Nephron progenitor cell (in vitro differentiated cells): ENCODE measurements around the gene LOXHD1.

Experiments
- DNase-seq: peaks from one replicate; pipeline ENCODE4 v3.0.0; 2021
- H3K27ac Mint-ChIP-seq: 2 replicates; pipeline ENCODE4 v1.8.0; 2021; ENCODE audit warnings: mild to moderate bottlenecking, moderate library complexity, mixed read lengths
- H3K27me3 Mint-ChIP-seq: 2 replicates; pipeline ENCODE4 v1.8.0; 2021; ENCODE audit warnings: mild to moderate bottlenecking, low read depth, mixed read lengths; ENCODE audit not compliant: poor library complexity
- H3K36me3 Mint-ChIP-seq: 2 replicates; pipeline ENCODE4 v1.8.0; 2021; ENCODE audit warnings: low read depth, mixed read lengths
- H3K4me1 Mint-ChIP-seq: 2 replicates; pipeline ENCODE4 v1.8.0; 2021; ENCODE audit warnings: mixed read lengths
- H3K4me3 Mint-ChIP-seq: 2 replicates; pipeline ENCODE4 v1.8.0; 2021; ENCODE audit warnings: mild to moderate bottlenecking, moderate library complexity, mixed read lengths
- H3K9me3 Mint-ChIP-seq: 2 replicates; pipeline ENCODE4 v1.8.0; 2021; ENCODE audit warnings: mild to moderate bottlenecking, moderate library complexity, mixed read lengths
- TF ChIP-seq, protein P1 (sequence below): fragments of 200-600 bp; sonication (generic); IDR thresholded peaks from 2 replicates; pipeline ENCODE4 v1.5.0; 2021; ENCODE audit warnings: antibody characterized with exemption

The LOXHD1 gene

DNA sequence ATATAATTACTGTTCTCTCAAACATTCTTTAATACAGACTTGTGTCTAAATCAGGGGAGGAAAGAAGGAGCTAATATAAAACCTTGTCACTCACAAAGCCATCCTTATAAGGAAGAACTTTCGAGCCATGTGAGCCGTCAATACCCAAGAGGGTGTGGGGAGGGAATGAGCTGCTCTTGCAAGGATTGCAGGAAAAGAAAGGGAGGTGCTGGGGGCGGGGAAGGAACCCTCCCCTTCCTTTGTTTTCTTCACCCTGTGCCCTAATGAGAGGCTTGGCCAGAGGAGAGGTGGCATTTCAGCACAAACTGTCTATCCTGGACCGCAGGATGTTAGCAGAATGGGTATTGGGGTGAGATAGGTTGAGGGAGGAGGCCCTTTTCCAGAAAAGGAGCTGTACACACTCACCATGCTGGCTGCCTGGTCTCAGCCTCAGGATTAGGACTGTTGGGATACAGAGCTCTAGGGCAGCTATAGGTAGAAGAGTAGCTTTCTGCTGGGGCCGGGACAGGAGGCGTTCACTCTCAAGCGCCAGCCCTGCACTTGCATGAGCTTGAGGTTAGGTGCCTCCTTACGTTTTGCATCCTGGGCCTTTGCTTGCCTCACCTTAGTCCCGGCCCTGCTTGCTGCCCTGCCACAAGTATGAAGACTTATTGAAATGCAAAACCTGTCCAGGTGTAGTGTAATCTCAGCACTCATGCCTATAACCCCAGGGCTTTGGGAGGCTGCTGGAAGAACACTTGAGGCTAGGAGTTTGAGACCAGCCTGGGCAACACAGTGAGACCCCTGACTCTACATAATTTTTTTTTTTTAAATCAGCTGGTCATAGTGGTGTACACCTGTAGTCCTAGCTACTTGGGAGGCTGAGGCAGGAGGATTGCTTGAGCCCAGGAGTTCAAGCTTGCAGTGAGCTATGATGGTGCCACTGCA, 190.5 kb downstream of the LOXHD1 start:
- no peak for DNase-seq
- TF ChIP-seq, protein P1, sequence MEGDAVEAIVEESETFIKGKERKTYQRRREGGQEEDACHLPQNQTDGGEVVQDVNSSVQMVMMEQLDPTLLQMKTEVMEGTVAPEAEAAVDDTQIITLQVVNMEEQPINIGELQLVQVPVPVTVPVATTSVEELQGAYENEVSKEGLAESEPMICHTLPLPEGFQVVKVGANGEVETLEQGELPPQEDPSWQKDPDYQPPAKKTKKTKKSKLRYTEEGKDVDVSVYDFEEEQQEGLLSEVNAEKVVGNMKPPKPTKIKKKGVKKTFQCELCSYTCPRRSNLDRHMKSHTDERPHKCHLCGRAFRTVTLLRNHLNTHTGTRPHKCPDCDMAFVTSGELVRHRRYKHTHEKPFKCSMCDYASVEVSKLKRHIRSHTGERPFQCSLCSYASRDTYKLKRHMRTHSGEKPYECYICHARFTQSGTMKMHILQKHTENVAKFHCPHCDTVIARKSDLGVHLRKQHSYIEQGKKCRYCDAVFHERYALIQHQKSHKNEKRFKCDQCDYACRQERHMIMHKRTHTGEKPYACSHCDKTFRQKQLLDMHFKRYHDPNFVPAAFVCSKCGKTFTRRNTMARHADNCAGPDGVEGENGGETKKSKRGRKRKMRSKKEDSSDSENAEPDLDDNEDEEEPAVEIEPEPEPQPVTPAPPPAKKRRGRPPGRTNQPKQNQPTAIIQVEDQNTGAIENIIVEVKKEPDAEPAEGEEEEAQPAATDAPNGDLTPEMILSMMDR = no peak
- Mint-ChIP-seq H3K27me3 (peaks cover 14% of the 10 kb centered on the region), H3K9me3 (no peaks in the 10 kb centered on the region), H3K27ac (no peak overlapping the region), H3K4me3 (no peak overlapping the region), H3K36me3 (no peaks in the 10 kb centered on the region), H3K4me1 (peaks cover 78% of the 10 kb centered on the region)

DNA sequence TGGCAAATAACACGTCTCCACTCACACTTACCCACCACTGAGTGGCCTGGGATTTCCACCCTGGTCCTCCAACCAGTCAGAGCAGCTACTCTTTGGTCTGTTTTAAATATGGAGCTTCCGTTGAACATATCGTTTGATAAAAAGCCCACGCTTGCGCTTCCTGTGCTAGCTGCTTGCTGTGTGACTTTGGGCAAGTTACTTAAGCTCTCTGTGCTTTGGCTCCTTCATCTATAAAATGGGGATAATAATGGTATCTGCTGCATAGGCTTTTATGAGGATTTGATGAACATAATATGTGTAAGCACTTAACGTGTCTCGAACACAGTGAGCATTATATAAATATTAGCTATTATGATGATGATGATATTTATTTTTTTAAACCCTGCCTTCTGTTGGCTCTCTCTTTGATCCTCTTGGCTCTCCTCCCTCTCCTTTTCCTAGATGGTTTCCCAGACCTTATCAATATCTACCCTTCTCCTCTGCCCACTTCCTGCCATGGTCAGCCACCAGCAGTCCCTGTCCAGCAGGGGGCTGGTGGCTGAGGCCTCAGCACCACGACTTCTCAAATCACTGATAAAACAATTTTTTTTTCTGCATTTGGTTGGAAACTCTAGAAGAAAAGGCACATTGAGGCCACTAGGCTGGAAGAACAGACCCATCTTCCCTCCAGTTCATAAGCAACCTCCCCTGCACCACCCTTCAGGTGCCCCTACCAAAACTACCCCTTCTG, 191.9 kb downstream of the LOXHD1 start:
- no peak for DNase-seq
- H3K36me3 Mint-ChIP-seq = no peaks in the 10 kb centered on the region
- H3K9me3 Mint-ChIP-seq = no peaks in the 10 kb centered on the region
- H3K4me3 Mint-ChIP-seq = no peak overlapping the region
- H3K27ac Mint-ChIP-seq = no peak overlapping the region
- TF ChIP-seq, protein P1 = peak; percentile 35
- H3K27me3 Mint-ChIP-seq = peaks cover 11% of the 10 kb centered on the region
- H3K4me1 Mint-ChIP-seq = peaks cover 76% of the 10 kb centered on the region

DNA sequence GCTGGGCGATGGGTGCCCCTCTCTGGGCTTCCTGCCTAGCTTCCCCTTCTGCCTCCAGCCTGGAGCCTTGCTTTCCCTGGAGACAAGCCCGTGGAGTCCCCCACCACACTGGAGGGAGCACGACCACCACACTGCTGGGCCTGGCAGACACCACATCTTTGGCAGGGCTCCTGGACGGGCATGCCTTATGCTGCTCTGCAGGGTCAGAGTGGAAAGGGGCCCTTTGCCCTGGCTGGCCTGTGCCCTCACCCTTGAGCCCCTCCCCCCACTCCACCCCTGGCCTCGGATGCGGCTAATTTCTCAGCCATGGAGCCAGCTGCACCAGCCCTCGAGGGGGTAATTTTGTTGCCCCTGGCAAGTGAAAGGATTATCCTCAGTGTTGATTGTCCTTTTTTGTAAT, 194.5 kb downstream of the LOXHD1 start:
- no peaks in the 10 kb centered on the region for H3K9me3 Mint-ChIP-seq
- TF ChIP-seq, protein P1 = no peak
- H3K4me1 Mint-ChIP-seq = peaks cover 57% of the 10 kb centered on the region
- H3K36me3 Mint-ChIP-seq = peaks cover 19% of the 10 kb centered on the region
- no peak for DNase-seq
- no peak overlapping the region for H3K27ac Mint-ChIP-seq
- peaks cover 6% of the 10 kb centered on the region for H3K27me3 Mint-ChIP-seq
- no peak overlapping the region for H3K4me3 Mint-ChIP-seq

DNA sequence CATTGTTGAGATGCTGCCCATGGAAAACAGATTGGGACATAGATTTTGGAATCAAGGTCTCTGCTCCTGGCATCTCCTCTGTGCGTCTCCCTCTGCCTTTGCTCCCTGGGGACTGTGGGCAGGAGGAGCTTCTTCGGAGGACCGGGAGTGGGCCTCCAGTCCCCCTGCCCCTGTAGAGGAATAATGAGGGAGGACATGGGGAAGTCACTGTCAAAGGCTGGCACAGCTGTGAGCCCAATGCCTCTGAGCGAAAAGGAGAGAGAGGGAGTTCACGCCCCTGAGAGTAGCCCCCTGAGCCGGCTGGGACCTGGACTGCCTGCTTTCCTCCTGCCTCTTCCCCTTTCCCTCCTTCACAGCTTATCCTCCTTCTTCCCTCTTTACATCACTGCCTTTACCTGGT, 195.0 kb downstream of the LOXHD1 start:
- Mint-ChIP-seq H3K4me3 (no peak overlapping the region), H3K9me3 (no peaks in the 10 kb centered on the region), H3K4me1 (peaks cover 57% of the 10 kb centered on the region), H3K27me3 (peaks cover 6% of the 10 kb centered on the region), H3K27ac (no peak overlapping the region), H3K36me3 (peaks cover 24% of the 10 kb centered on the region)
- DNase-seq = no peak
- TF ChIP-seq, protein P1 = no peak

DNA sequence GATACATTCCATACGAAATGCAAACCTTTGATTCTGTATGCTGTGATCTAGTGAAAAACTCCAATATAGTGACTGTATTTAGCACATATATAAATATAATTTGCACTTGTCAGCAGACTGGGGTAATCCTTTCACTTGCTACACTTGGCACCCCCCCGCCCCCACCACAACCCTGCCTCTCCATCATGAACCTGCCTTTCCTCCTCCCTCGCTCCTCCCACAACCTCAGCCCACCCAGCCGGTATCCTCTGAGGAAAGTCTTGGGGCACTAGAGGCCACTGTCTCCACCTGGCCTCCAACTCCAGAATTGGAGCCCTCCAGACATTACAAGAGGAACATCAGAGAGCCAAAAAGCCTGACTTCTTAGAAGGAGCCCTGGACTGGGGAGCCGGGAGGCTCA, 196.3 kb downstream of the LOXHD1 start:
- Mint-ChIP-seq H3K27me3 (peaks cover 6% of the 10 kb centered on the region), H3K36me3 (peaks cover 36% of the 10 kb centered on the region), H3K4me3 (no peak overlapping the region), H3K9me3 (no peaks in the 10 kb centered on the region), H3K27ac (no peak overlapping the region), H3K4me1 (peaks cover 47% of the 10 kb centered on the region)
- DNase-seq = no peak
- TF ChIP-seq, protein P1 = no peak
